ENCODE results near the gene ARIH1.

DNA sequence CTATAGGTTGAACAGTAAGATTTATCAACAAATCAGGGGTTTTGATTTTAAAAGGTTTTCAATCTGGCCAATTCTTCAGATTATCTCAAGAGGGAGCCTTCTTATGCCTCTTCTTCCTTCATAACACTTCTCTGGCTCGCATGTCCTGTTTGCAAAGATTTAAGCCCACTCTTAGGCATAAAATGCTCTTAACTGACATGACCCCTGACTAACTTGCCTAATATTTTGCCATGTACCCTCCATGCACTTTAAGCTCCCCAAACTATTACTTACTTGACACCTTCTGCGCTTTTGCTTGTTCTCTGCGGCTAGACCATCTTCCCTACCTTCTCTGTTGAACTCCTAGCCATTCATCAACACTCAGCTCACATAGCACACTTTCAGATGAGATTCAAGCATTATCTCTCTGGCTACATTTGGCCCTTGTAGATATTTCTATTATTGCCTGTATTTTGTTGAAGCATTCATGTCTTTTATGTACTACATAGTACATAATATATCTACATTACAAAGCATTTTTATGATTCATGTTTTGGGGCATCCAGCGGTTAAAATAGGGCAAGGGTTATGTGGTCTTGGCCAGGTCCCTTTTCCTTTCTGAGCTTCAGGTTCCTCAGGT is 1.0 kb upstream of the ARIH1 start:
- TF ChIP-seq, protein P1, sequence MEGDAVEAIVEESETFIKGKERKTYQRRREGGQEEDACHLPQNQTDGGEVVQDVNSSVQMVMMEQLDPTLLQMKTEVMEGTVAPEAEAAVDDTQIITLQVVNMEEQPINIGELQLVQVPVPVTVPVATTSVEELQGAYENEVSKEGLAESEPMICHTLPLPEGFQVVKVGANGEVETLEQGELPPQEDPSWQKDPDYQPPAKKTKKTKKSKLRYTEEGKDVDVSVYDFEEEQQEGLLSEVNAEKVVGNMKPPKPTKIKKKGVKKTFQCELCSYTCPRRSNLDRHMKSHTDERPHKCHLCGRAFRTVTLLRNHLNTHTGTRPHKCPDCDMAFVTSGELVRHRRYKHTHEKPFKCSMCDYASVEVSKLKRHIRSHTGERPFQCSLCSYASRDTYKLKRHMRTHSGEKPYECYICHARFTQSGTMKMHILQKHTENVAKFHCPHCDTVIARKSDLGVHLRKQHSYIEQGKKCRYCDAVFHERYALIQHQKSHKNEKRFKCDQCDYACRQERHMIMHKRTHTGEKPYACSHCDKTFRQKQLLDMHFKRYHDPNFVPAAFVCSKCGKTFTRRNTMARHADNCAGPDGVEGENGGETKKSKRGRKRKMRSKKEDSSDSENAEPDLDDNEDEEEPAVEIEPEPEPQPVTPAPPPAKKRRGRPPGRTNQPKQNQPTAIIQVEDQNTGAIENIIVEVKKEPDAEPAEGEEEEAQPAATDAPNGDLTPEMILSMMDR (IDR thresholded peaks at IDR 0.05 in 8 of 11, conservative IDR thresholded peaks at IDR 0.05 in 3 of 11), result peak in 1 of 11 experiments; percentile 3
- TF ChIP-seq POLR2AphosphoS5 (IDR thresholded peaks at IDR 0.05), result no peak

Measured in spleen (tissue), 7 donors.